HG02840 (cell line): Measurements from ENCODE around the gene LGALS16.
"Not testable (repeated sequence)": the region's sequence is repeated elsewhere in the genome, so short reads cannot be mapped to it uniquely, and the experiment has no call there.

Source experiments
- ATAC-seq: cut with Tn5 transposase; IDR thresholded peaks from one replicate; pipeline ENCODE4 v1.9.1; 2021; ENCODE audit warnings: mild to moderate bottlenecking, moderate library complexity, moderate number of reproducible peaks; ENCODE audit not compliant: unreplicated experiment, low FRiP score

Gene LGALS16

GRCh38 chr19:39655613-39656012 is at the start of gene LGALS16:
TSS of gene LGALS16 (plus strand) at chr19:39655913. CDS start at chr19:39655962, 49 bp downstream.
- no peak for ATAC-seq

- ATAC-seq = no peak
Measured at GRCh38 chr19:39607021-39607420, 48.7 kb upstream of the LGALS16 start.

- ATAC-seq = no peak
Measured at GRCh38 chr19:39607561-39607960, 48.2 kb upstream of the LGALS16 start.

GRCh38 chr19:39613597-39613996 is 42.1 kb upstream of the LGALS16 start:
- ATAC-seq = no peak

- no peak for ATAC-seq
Measured at GRCh38 chr19:39617745-39618144, 38.0 kb upstream of the LGALS16 start.

- ATAC-seq = no peak
Measured at GRCh38 chr19:39623946-39624345, 31.8 kb upstream of the LGALS16 start.

- not testable (repeated sequence) for ATAC-seq
Measured at GRCh38 chr19:39627631-39628030, 28.1 kb upstream of the LGALS16 start.

- no peak for ATAC-seq
Measured at GRCh38 chr19:39631178-39631577, 24.5 kb upstream of the LGALS16 start.

- no peak for ATAC-seq
Measured at GRCh38 chr19:39631626-39632025, 24.1 kb upstream of the LGALS16 start.

- no peak for ATAC-seq
Measured at GRCh38 chr19:39637891-39638290, 17.8 kb upstream of the LGALS16 start.

GRCh38 chr19:39641773-39642172 is 13.9 kb upstream of the LGALS16 start:
- no peak for ATAC-seq

- ATAC-seq = no peak
Measured at GRCh38 chr19:39643591-39643990, 12.1 kb upstream of the LGALS16 start.

- ATAC-seq = no peak
Measured at GRCh38 chr19:39645800-39646411, 9.8 kb upstream of the LGALS16 start.

- no peak for ATAC-seq
Measured at GRCh38 chr19:39647918-39648317, 7.8 kb upstream of the LGALS16 start.

GRCh38 chr19:39659791-39660190 is 4.1 kb downstream of the LGALS16 start:
- no peak for ATAC-seq

- no peak for ATAC-seq
Measured at GRCh38 chr19:39660661-39661060, 4.9 kb downstream of the LGALS16 start.

GRCh38 chr19:39661565-39661964 is 5.9 kb downstream of the LGALS16 start:
- ATAC-seq = no peak

- not testable (repeated sequence) for ATAC-seq
Measured at GRCh38 chr19:39669860-39670259, 14.1 kb downstream of the LGALS16 start.

- no peak for ATAC-seq
Measured at GRCh38 chr19:39670998-39671397, 15.3 kb downstream of the LGALS16 start.

GRCh38 chr19:39671739-39672363 is 16.1 kb downstream of the LGALS16 start:
- ATAC-seq = no peak

GRCh38 chr19:39672473-39672872 is 16.8 kb downstream of the LGALS16 start:
- no peak for ATAC-seq

GRCh38 chr19:39673862-39674261 is 18.1 kb downstream of the LGALS16 start:
- not testable (repeated sequence) for ATAC-seq
